GM13977 (cell line): ENCODE measurements around the gene FYB2.

Experiments used
- DNase-seq: peaks from one replicate; pipeline ENCODE4 v3.0.0; 2012; ENCODE audit warnings: low spot score
- CTCF ChIP-seq: IDR thresholded peaks from 2 replicates; pipeline ENCODE4 v1.5.1; 2012; ENCODE audit warnings: mild to moderate bottlenecking, control low read depth; ENCODE audit not compliant: insufficient read depth; ENCODE audit errors: extremely low read depth, missing control alignments
- in situ Hi-C: fragments of 300-500 bp; cut with MboI; formaldehyde crosslinking; loops from one replicate; pipeline ENCODE4 v1.12.0; 2022; ENCODE audit warnings: low sequenced_read_pairs, low pct_unique_long_range_greater_than_20kb, mixed read lengths, inconsistent platforms; ENCODE audit not compliant: unreplicated experiment

The FYB2 gene

GRCh38 chr1:56675763-56676162 lies 143.4 kb downstream of the FYB2 start:
- no peak for TF ChIP-seq CTCF
- in situ Hi-C loops, result no loop called here
- DNase-seq, result no peak

GRCh38 chr1:56672579-56672978 lies 146.6 kb downstream of the FYB2 start:
- TF ChIP-seq CTCF, result no peak
- in situ Hi-C loops, result no loop called here
- no peak for DNase-seq

GRCh38 chr1:56671542-56671941 lies 147.7 kb downstream of the FYB2 start:
- in situ Hi-C loops, result no loop called here
- TF ChIP-seq CTCF, result no peak
- no peak for DNase-seq

- DNase-seq, result no peak
- TF ChIP-seq CTCF, result no peak
- in situ Hi-C loops, result no loop called here
These were observed 148.1 kb downstream of the FYB2 start for GRCh38 chr1:56671085-56671484.

GRCh38 chr1:56670350-56670749 lies 148.9 kb downstream of the FYB2 start:
- in situ Hi-C loops, result no loop called here
- no peak for DNase-seq
- TF ChIP-seq CTCF, result no peak
